Adipose tissue (tissue), 3 donors: ENCODE data around the gene CLASP2. TPM values are rescaled to one million over a fixed set of nuclear protein-coding genes. Genes with fewer than 3 reads are reported as not detected.
"Not testable (repeated sequence)": the region's sequence is repeated elsewhere in the genome, so short reads cannot be mapped to it uniquely, and the experiment has no call there.

Experiments used
- H3K27ac ChIP-seq: one replicate; pipeline ENCODE4 v1.5.1; 2013; ENCODE audit warnings: low read depth, low read length
- WGBS, 3 donors: extraction: QIAGEN DNeasy Blood & Tissue Kit; methylation state at CpG; one replicate each; pipeline ENCODE4 v1.1.7; 2013; 5-methylcytosine and 5-hydroxymethylcytosine counted together
- polyA plus RNA-seq, 3 donors: library from polyadenylated mRNA; stranded (reverse); fragments of 200-250 nt; gene quantifications; one replicate each; pipeline ENCODE4 v1.2.3, GENCODE V29; 2013
- donor health status: healthy with polysubstance abuse.
- donor health status: Bipolar disorder and iron deficiency.
- donor health status: healthy.

The CLASP2 gene
- polyA plus RNA-seq, 3 donors: 4.9 to 12.3 (median 10.0) TPM

- no peak overlapping the region for H3K27ac ChIP-seq
Observed at GRCh38 chr3:33505027-33505426, 213.0 kb downstream of the CLASP2 start.

GRCh38 chr3:33496449-33496848, 221.6 kb downstream of the CLASP2 start:
- WGBS, 3 donors: 37 to 93% (median 65%) methylated on average over 2 of the region's 2 CpGs
- no peak overlapping the region for H3K27ac ChIP-seq

- no peak overlapping the region for H3K27ac ChIP-seq
- WGBS, 3 donors: 79 to 91% (median 87%) methylated on average over 4 of the region's 4 CpGs
Observed at GRCh38 chr3:33491721-33492120, 226.3 kb downstream of the CLASP2 start.

- no peak overlapping the region for H3K27ac ChIP-seq
Observed at GRCh38 chr3:33490641-33491241, 227.3 kb downstream of the CLASP2 start.

GRCh38 chr3:33488683-33489082, 229.4 kb downstream of the CLASP2 start:
- no peak overlapping the region for H3K27ac ChIP-seq
- 86 to 98% (median 94%) methylated on average over 1 of the region's 1 CpG for WGBS, 3 donors

- 88 to 93% (median 91%) methylated on average over 2 of the region's 2 CpGs for WGBS, 3 donors
- no peak overlapping the region for H3K27ac ChIP-seq
Observed at GRCh38 chr3:33488246-33488645, 229.8 kb downstream of the CLASP2 start.

- 13 to 67% (median 33%) methylated on average over 1 of the region's 1 CpG for WGBS, 3 donors
- H3K27ac ChIP-seq: no peak overlapping the region
Observed at GRCh38 chr3:33482111-33482521, 235.9 kb downstream of the CLASP2 start.

- no peak overlapping the region for H3K27ac ChIP-seq
- WGBS, 3 donors: 73 to 94% (median 85%) methylated on average over 2 of the region's 2 CpGs
Observed at GRCh38 chr3:33474896-33475295, 243.2 kb downstream of the CLASP2 start.

- WGBS, 3 donors: 95 to 97% (median 96%) methylated on average over 2 of the region's 2 CpGs
- H3K27ac ChIP-seq: no peak overlapping the region
Observed at GRCh38 chr3:33473813-33474212, 244.2 kb downstream of the CLASP2 start.

- WGBS, 3 donors: 91 to 93% (median 92%) methylated on average over 3 of the region's 3 CpGs
Observed at GRCh38 chr3:33467786-33468185, 250.3 kb downstream of the CLASP2 start.

GRCh38 chr3:33461097-33461496, 257.0 kb downstream of the CLASP2 start:
- 93 to 96% (median 95%) methylated on average over 2 of the region's 2 CpGs for WGBS, 3 donors
- H3K27ac ChIP-seq: no peak overlapping the region

More at GRCh38 chr3:33467786-33468185, 250.3 kb downstream of the CLASP2 start:
- H3K27ac ChIP-seq: no peak overlapping the region

GRCh38 chr3:33459577-33459976, 258.5 kb downstream of the CLASP2 start:
- 96 to 100% (median 99%) methylated on average over 4 of the region's 4 CpGs for WGBS, 3 donors
- not testable (repeated sequence) for H3K27ac ChIP-seq

- H3K27ac ChIP-seq: no peak overlapping the region
- 78 to 99% (median 93%) methylated on average over 3 of the region's 3 CpGs for WGBS, 3 donors
Observed at GRCh38 chr3:33458446-33458845, 259.6 kb downstream of the CLASP2 start.

- 61 to 77% (median 76%) methylated on average over 2 of the region's 2 CpGs for WGBS, 3 donors
- no peak overlapping the region for H3K27ac ChIP-seq
Observed at GRCh38 chr3:33456756-33457155, 261.3 kb downstream of the CLASP2 start.

- H3K27ac ChIP-seq: no peak overlapping the region
- WGBS, 3 donors: 93 to 100% (median 98%) methylated on average over 17 to 19 of the region's 19 CpGs
Observed at GRCh38 chr3:33453331-33453761, 264.7 kb downstream of the CLASP2 start.

GRCh38 chr3:33451994-33452393, 266.1 kb downstream of the CLASP2 start:
- H3K27ac ChIP-seq: not testable (repeated sequence)
- 77 to 91% (median 88%) methylated on average over 1 of the region's 1 CpG for WGBS, 3 donors

GRCh38 chr3:33447958-33448357, 270.1 kb downstream of the CLASP2 start:
- WGBS, 3 donors: 95 to 96% (median 95%) methylated on average over 15 of the region's 15 CpGs
- H3K27ac ChIP-seq: no peak overlapping the region

- 81 to 84% (median 82%) methylated on average over 7 of the region's 7 CpGs for WGBS, 3 donors
- H3K27ac ChIP-seq: not testable (repeated sequence)
Observed at GRCh38 chr3:33447256-33447625, 270.8 kb downstream of the CLASP2 start.
